Embryonic facial prominence (tissue), 1 donor: ENCODE measurements around the gene DNAJB4.

Source experiments
- DNase-seq: peaks from one replicate; pipeline ENCODE4 v3.0.0-alpha.2; 2016; ENCODE audit errors: extremely low spot score

The DNAJB4 gene

GRCh38 chr1:78038071-78038470 is 33.3 kb downstream of the DNAJB4 start:
- DNase-seq = no peak

- DNase-seq = no peak
Observed at GRCh38 chr1:78038491-78038939, 33.8 kb downstream of the DNAJB4 start.

GRCh38 chr1:78040484-78041089 is 35.8 kb downstream of the DNAJB4 start:
- no peak for DNase-seq

- no peak for DNase-seq
Observed at GRCh38 chr1:78043436-78043835, 38.7 kb downstream of the DNAJB4 start.

- DNase-seq = no peak
Observed at GRCh38 chr1:78044796-78045562, 40.2 kb downstream of the DNAJB4 start.

DNA sequence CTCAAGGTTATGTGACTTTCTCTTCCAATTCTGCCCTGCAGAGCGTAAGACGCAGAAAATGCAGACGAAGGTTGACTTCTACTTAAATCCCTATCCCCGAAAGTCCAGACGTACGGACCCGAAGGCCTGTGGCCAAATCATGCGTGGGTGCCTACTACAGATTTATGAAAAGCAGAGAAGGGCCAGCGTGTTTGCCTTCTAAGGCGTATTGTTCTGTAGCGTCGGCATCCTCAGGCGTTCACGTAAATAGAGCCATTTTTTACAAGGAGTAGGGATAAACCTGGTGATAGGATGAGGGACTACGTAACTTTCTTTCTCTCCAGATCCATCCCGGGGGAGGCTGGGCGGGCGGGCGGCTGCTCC is 40.8 kb downstream of the DNAJB4 start:
- no peak for DNase-seq

DNA sequence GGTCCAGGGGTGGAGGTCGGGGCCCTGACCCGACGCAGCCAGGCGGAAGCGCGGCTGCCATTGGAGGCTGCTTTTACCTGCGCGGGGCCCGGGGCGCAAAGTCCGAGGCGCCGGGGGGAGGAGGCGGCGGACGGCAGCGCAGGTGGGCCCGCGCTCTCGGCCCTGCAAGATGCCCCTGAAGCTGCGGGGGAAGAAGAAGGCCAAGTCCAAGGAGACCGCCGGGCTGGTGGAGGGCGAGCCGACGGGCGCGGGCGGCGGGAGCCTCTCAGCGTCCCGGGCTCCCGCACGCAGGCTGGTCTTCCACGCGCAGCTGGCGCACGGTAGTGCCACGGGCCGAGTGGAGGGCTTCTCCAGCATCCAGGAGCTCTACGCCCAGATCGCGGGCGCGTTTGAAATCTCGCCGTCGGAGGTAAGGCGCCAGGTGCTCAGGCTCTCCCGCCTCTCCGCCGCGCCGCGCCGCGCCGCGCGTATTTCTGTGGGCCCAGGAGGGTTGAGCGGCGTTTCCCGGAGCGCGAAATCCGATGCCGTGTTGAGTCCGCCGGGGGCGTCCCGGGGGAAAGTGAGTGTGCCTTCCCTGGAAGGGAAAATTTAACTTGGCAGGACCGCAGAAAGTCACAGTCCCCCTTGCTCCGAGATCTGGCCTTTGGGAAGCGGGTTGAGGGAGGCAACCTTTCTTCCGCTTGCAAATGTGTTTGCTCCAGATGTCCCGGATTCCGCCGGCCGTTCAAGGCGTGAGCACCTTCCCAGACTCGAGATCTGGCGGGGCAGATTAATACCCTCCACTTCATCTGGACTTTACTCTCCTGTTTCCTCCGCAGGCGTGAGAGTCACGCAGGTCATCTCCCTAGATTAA is 41.4 kb downstream of the DNAJB4 start, which contains the start of gene GIPC2:
Gene GIPC2 (plus strand): TSS at position 41 of the 853 bp plus-strand sequence. CDS start 129 bp downstream, at position 170.
- DNase-seq = no peak

DNA sequence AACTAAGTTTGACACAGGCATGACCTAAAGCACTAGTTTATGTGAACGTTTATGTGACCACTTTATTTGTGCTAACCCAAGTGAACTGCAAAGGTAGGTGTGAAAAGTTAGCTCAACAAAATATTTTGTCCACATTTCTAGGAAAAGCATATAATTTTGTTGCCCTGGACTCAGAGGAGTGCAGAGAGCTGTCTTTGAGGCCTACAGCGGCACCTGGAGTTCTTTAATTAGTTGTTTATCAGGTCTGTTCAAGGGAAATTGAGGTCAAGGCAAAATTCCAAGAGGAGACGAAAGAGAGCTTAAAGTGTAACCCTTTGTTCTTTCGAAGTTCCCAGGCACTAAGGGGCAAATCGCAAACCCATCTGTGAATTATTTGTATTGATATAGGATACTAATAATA is 42.4 kb downstream of the DNAJB4 start:
- DNase-seq = no peak

GRCh38 chr1:78047631-78048030 is 42.9 kb downstream of the DNAJB4 start:
- no peak for DNase-seq

DNA sequence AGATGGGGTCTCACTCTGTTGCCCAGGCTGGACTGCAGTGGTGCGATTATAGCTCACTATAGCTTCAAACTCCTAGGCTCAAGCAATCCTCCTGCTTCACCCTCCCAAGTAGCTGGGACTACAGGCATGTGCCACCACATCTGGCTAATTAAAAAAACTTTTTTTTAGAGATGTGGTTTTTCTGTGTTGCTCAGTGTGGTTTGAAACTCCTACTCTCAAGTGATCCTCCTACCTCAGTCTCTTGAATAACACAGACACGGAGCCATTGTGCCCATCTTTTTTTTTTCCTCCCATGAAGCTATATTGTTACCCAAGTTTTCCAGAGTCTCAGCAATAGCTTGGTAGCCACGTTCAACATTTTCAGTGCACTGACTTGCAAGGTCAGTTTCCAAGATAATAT is 43.7 kb downstream of the DNAJB4 start:
- DNase-seq = no peak

GRCh38 chr1:78049396-78049795 is 44.7 kb downstream of the DNAJB4 start:
- DNase-seq = no peak

DNA sequence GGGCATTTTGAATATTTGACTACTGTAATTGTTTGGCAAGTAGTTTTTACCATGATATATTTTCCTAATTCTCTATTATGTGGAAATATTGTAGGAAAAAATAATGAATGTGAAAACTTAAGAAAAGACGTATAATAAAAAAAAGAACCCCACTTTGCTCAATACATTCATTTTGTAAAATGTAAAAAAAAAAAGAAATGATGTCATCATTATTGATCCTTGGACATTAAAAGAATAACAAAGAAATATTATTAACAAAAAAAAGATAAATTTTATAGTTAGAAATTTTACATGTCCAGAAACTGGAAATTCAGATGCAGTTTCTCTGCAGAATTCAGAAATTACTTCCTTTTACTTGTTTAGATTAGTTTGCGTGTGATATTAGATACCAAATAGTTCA is 46.3 kb downstream of the DNAJB4 start:
- DNase-seq = no peak

DNA sequence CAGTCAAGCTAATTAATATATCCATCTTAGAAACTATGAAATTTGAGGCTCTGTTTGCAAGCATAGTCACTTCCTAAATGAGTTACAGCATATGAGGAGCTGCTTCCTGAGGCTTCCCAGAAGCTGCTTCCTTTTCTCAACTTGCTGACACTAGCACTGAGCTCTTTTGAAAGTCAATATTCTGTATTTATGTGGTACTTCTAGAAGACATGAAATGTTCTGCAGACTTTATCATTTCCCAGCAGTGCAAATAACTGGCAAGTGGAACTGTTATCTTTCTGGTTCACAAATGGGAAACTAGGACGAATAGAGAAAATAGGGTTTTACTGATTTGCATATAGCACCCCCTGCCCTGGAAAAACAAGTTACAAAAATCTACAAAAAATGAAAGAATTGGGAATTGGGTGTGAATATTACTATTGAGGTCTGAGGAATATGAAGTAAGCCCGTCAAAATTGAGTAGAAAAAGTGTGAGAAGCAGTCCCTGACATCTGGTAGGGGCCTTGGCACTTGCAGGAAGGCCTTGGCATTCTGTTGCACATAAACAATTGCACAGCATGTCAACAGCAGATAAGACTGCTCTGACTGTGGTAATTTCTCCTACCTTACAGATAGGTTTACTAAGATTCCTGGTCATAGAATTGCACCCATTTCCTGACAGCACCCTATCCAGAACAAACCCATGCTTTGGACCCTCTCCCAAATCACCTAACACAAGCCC is 48.1 kb downstream of the DNAJB4 start:
- DNase-seq = no peak

- DNase-seq = no peak
Observed at GRCh38 chr1:78053498-78053897, 48.8 kb downstream of the DNAJB4 start.

- DNase-seq = no peak
Observed at GRCh38 chr1:78054559-78054958, 49.8 kb downstream of the DNAJB4 start.

DNA sequence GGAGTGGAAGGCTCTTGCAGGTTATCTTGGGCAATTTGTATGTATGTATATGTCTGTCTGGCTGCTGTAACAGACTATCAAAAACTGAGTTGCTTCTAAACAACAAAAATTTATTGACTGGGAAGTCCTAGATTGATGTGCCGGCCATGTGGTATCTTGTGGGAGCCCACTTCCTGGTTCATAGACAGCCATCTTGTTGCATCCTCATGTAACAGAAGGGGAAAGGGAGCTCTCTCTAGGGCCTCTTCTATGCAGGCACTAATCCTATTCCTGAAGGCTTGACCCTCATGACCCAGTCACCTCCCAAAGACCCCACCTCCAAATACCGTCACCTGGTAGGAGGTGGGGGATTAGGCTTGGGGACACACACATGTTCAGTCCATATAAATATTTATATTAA is 50.2 kb downstream of the DNAJB4 start:
- DNase-seq = no peak

GRCh38 chr1:78055565-78056132 is 50.9 kb downstream of the DNAJB4 start:
- DNase-seq = no peak

- DNase-seq = no peak
Observed at GRCh38 chr1:78058670-78059069, 53.9 kb downstream of the DNAJB4 start.

DNA sequence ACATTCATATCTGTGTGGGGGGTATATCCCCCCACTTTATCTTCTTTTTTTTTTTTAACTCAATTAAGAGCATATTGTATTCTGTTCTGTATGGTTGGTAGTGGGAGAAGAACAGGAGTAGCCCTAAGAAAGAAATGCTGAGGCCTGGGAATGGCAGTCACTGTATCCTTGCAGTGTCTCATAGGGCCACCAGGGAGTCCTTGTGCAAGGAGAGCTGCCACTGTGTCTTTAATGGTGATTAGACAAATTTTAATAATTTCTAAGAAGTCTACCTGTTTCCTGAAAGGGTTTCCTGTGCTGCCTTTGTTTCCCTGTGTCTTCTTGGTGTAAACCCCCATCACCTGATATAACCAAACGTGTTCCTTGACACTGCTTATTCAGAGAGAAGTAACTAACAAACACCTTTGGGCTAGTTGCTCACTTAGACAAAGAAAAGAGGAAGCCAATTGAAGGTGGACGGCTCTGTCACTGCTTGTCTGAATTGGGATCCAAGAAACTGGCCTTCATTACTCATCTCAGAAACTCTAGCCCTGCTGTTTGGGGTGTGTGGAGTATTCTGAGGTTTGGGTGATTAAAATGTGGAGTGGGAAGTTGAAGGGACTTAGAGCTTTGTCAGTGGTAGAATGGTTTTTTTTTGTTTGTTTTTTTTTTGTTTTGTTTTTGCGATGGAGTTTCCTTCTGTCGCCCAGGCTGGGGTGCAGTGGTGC is 56.3 kb downstream of the DNAJB4 start:
- DNase-seq = no peak

GRCh38 chr1:78061825-78062523 is 57.2 kb downstream of the DNAJB4 start:
- DNase-seq = no peak
